ENCODE data around the gene SSBP1. TPM values are rescaled to one million over a fixed set of nuclear protein-coding genes. Genes with fewer than 3 reads are reported as not detected.
A peak's percentile ranks its signal among the peaks of the same experiment; 100 is the strongest.
"Not testable (repeated sequence)": the region's sequence is repeated elsewhere in the genome, so short reads cannot be mapped to it uniquely, and the experiment has no call there.

The SSBP1 gene
- total RNA-seq, 1 donor from 2014 or later = 164 TPM

DNA sequence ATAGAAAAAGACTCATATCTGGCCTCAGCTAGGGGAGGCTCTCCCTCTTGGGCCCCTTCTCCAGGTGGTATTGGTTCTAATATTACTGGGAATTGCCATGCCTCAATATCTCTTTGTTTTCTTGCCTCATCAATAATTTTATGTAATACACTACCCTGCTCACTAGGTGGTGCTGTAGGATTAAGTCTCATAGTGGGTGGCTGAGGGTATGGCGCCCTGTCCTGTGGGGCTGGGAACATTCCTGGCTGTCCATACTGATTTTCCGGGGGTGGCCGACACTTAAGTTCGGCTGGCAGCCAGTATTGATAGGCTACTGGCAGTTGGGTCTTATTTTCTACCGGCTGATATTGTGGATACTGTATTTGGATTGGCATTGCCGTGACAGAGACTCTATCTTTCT is 16.8 kb downstream of the SSBP1 start:
- no peak for DNase-seq (ENCODE audit: extremely low read depth, low read depth, low spot score)

GRCh38 chr7:141763797-141764196 is 25.6 kb downstream of the SSBP1 start, which contains the start of gene TAS2R3:
Gene TAS2R3, plus strand, starts transcription at chr7:141764097. Its CDS starts 62 bp downstream, at chr7:141764159.
- DNase-seq (ENCODE audit: extremely low read depth, low read depth, low spot score) = no peak

DNA sequence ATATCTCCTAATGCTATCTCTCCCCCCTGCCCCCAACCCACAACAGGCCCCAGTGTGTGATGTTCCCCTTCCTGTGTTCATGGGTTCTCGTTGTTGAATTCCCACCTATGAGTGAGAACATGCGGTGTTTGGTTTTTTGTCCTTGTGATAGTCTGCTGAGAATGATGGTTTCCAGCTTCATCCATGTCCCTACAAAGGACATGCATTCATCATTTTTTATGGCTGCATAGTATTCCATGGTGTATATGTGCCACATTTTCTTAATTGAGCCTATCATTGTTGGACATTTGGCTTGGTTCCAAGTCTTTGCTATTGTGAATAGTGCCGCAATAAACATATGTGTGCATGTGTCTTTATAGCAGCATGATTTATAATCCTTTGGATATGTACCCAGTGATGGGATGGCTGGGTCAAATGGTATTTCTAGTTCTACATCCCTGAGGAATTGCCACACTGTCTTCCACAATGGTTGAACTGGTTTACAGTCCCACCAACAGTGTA is 32.0 kb downstream of the SSBP1 start:
- not testable (repeated sequence) for DNase-seq (ENCODE audit: extremely low read depth, low read depth, low spot score)

DNA sequence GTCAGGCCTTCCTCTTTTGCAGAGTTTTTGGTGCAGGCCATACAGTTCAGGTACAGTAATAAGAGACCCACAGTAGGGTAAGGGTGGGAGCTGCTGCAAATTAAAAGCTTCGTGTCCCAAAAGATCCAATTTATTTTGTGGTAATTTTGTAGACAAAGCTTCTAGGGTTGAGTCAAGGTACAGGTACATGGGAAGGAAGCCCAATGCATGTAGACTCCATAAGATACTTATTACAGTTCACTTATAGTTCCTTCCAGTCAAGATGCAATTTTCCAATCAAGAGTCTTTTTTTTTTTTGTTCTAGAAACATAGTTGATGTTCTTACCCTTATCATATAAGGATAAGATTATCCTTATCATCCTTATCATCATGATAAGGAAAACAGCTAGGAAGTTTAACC is 38.2 kb downstream of the SSBP1 start, which contains the start of gene TAS2R4:
TAS2R4 (plus strand) TSS at position 301 of the 400 bp plus-strand sequence. CDS start 1,815 bp downstream, outside the sequence.
- no peak for DNase-seq (ENCODE audit: extremely low read depth, low read depth, low spot score)

- peak; percentile 60 for DNase-seq (ENCODE audit: extremely low read depth, low read depth, low spot score)
These were observed 47.8 kb downstream of the SSBP1 start for GRCh38 chr7:141785706-141786552.

GRCh38 chr7:141788296-141788695 is 50.1 kb downstream of the SSBP1 start:
- peak; percentile 73 for DNase-seq (ENCODE audit: extremely low read depth, low read depth, low spot score)

- no peak for DNase-seq (ENCODE audit: extremely low read depth, low read depth, low spot score)
These were observed 51.8 kb downstream of the SSBP1 start, which contains the start of gene TAS2R5 for GRCh38 chr7:141789917-141790316. Gene TAS2R5, plus strand, starts transcription at chr7:141790217. Its CDS starts 145 bp downstream, at chr7:141790362.

DNA sequence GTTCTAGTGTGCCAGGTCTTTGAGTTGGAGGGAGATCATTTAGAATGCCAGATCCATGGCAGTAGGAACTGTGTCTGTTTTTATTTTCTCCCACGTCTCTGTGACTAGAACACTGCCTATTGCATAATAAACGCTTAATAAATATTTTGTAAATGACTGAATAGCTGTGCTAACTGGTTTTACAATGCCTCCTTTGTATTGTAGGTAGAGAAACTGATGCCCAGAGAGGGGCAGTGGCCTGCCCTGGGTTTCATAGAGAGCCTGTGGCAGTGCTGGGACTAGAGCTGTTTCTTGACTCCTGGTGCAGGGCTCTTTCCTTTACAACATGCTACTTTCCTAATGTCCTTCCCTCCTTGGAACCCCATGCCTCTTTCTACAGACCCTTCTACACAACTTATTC is 54.4 kb downstream of the SSBP1 start:
- DNase-seq (ENCODE audit: extremely low read depth, low read depth, low spot score) = no peak

Other genes with a start within 250 kb of the SSBP1 start
- 23.2 and 27.2 TPM in 2 replicates for gene AGK, start 186.9 kb upstream of the SSBP1 start, total RNA-seq
- gene DENND11, start 36.2 kb upstream of the SSBP1 start, total RNA-seq = 27.1 and 41.4 TPM in 2 replicates
- not detected in 2 replicates for gene WEE2, start 30.0 kb upstream of the SSBP1 start, total RNA-seq
- gene TAS2R3, start 25.7 kb downstream of the SSBP1 start, total RNA-seq = 0.35 TPM in 1 of 2 replicates, not detected in the other
- 0.29 and 0.58 TPM in 2 replicates for gene TAS2R4, start 38.3 kb downstream of the SSBP1 start, total RNA-seq
- 0.34 and 1.1 TPM in 2 replicates for gene TAS2R5, start 51.9 kb downstream of the SSBP1 start, total RNA-seq
- not detected in 2 replicates for gene PRSS37, start 103.1 kb downstream of the SSBP1 start, total RNA-seq
- not detected in 2 replicates for gene OR9A4, start 178.0 kb downstream of the SSBP1 start, total RNA-seq
- not detected in 2 replicates for gene CLEC5A, start 208.6 kb downstream of the SSBP1 start, total RNA-seq
- gene TAS2R38, start 235.4 kb downstream of the SSBP1 start, total RNA-seq = not detected in 2 replicates

All from glomerular endothelial cell (primary cell).